ENCODE data around the gene AUTS2.

The AUTS2 gene

DNA sequence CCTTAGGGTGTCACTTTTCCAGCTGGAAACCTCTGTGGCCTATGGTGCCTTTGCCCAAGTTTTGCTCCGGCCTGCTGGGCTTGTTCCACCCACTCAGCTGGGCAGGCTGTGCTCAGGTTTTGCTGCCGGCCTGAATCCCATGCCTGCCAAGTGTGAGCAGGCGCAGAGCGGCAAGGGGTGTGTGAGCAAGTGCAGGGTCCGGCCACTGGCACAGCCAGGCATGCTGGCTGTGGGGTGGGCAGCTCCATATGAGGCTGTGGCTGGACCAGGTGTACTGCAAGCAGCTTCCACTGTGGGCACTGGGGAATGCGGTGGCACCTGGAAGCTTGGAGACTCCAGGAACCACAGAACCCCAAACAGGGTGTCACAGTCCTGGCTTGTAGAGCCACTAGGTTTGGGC lies 92.1 kb downstream of the AUTS2 start:
- no peak overlapping the region for H3K4me3 ChIP-seq (ENCODE audit: low read depth, low read length)
- TF ChIP-seq, protein P1, sequence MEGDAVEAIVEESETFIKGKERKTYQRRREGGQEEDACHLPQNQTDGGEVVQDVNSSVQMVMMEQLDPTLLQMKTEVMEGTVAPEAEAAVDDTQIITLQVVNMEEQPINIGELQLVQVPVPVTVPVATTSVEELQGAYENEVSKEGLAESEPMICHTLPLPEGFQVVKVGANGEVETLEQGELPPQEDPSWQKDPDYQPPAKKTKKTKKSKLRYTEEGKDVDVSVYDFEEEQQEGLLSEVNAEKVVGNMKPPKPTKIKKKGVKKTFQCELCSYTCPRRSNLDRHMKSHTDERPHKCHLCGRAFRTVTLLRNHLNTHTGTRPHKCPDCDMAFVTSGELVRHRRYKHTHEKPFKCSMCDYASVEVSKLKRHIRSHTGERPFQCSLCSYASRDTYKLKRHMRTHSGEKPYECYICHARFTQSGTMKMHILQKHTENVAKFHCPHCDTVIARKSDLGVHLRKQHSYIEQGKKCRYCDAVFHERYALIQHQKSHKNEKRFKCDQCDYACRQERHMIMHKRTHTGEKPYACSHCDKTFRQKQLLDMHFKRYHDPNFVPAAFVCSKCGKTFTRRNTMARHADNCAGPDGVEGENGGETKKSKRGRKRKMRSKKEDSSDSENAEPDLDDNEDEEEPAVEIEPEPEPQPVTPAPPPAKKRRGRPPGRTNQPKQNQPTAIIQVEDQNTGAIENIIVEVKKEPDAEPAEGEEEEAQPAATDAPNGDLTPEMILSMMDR (IDR thresholded peaks at IDR 0.05; ENCODE audit: borderline replicate concordance, insufficient read depth, low read depth, low read length): no peak

DNA sequence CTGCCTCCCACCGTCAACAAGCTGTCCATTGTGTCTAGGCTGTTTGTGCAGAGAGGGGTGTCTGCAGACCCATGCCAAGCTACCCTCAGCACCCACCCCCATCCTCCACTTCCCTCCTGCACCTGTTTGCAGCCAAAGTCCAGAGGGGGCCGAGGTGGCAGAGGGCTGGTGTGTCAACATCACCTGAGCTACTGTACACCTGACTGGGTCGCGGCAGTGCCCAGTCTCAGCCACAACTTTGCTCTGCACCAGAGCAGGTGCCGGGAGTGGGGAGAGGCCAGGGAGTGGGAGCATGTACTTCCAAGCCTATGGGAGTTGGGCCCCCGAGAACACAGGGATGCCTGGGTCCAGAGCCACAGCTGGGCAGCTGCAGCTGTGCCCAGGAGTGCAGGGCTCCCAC lies 93.1 kb downstream of the AUTS2 start:
- TF ChIP-seq, protein P1 (IDR thresholded peaks at IDR 0.05; ENCODE audit: borderline replicate concordance, insufficient read depth, low read depth, low read length): no peak
- H3K4me3 ChIP-seq (ENCODE audit: low read depth, low read length): no peak overlapping the region

DNA sequence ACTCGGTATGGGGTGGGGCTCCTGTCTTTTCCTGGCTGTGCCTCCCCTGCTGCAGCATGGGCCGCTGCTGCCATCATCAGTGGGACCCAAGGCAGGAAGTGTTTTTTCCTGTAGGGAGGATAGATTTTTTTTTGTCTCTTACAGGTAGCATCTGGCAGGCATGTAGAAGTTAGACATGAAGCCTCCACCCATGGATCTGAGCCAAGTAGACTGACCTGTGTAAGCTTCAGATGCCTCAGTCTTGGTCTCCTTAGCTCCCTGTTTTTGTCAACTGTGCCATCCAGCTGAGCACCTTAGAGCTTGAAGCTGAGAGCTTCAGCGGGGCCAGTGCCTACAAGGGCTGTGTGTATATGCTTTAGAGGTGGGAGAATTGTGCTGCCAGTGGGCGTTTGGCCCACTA lies 93.5 kb downstream of the AUTS2 start:
- H3K4me3 ChIP-seq (ENCODE audit: low read depth, low read length): no peak overlapping the region

DNA sequence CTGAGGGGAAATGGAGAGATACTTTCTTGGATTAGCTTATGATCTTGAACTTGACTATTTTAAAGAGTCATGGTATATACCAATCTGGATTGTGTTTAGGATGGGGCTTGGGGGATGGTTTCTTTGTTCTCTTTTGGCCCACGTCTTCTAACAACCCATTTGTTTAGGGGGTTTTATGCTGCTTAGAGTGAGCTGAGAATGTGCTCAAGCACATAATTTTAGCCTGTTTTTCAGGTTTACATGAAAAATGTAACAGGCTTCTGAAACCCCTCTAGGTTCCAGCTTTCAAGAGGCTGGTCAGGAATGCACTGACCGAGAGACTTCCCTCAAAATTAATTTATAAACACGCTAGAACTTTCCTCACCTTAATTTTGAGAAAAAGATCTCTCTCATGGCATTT lies 94.3 kb downstream of the AUTS2 start:
- no peak overlapping the region for H3K4me3 ChIP-seq (ENCODE audit: low read depth, low read length)
- TF ChIP-seq, protein P1 (IDR thresholded peaks at IDR 0.05; ENCODE audit: borderline replicate concordance, insufficient read depth, low read depth, low read length): no peak

More for the DNA sequence above, 93.5 kb downstream of the AUTS2 start:
- TF ChIP-seq, protein P1 (IDR thresholded peaks at IDR 0.05; ENCODE audit: borderline replicate concordance, insufficient read depth, low read depth, low read length): no peak

DNA sequence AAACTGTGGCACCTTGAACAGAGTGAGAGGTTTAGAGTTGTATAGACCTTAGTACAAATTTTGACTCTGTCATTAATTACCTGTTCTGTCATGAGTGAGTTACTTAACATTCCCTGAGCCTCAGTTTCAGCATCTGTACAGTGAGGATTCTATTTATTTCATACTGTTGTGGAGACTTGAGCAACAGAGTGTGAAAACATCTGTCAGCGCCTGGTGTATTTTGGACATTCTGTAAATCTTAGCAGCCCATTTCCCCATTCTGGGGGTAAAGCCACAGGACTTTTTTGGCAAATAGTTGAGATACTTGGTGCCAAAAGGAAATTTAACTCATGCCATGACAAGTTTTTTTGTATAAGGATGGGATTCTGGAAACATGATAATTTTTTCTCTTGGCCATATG lies 94.8 kb downstream of the AUTS2 start:
- H3K4me3 ChIP-seq (ENCODE audit: low read depth, low read length): no peak overlapping the region
- TF ChIP-seq, protein P1 (IDR thresholded peaks at IDR 0.05; ENCODE audit: borderline replicate concordance, insufficient read depth, low read depth, low read length): no peak

DNA sequence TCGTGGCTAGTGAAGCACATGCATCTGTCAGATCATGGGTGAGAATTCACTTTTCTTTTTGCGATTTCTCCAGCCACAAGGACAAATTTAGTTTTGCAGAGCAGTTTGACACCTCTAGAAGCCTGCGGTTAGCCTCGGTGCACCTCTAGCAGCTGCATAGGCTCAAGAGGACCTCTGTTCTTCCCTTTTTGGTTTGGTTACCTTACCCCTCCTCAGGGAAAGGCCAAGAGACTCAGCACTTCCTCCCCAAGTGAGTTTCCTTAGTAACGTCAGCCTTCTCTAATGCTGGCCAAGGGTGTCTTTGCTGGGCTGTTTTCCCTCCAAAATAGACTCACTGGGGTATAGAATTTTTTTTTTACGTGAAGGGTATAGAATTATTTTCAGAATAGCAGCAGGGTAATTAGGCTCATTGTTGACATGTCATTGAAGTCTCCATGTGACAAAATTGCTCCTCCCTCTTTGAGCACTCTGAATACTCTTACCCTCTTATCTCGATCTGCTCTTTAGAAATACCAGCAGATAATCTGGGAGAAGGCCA lies 97.8 kb downstream of the AUTS2 start:
- H3K4me3 ChIP-seq (ENCODE audit: low read depth, low read length): no peak overlapping the region
- TF ChIP-seq, protein P1 (IDR thresholded peaks at IDR 0.05; ENCODE audit: borderline replicate concordance, insufficient read depth, low read depth, low read length): no peak

Measured in GM12875 (cell line).